Stomach (tissue), 4 donors: Measurements from ENCODE around the gene CALML4.
"Not testable (repeated sequence)": the region's sequence is repeated elsewhere in the genome, so short reads cannot be mapped to it uniquely, and the experiment has no call there.

Source experiments
- CTCF ChIP-seq, 7 experiments: fragments of 450-650 bp in 4 of 7; fragments of 200-600 bp in 3 of 7; sonication (generic) in 3 of 7; IDR thresholded peaks; one replicate each; pipeline ENCODE4 v1.5.1; 2016 to 2019; ENCODE audit warnings: antibody characterized with exemption in 7 of 7, control low read depth in 2 of 7, mild to moderate bottlenecking in 1 of 7
- POLR2AphosphoS5 ChIP-seq, 3 donors: sonication (generic); formaldehyde crosslinking; IDR thresholded peaks; one replicate each; pipeline ENCODE4 v1.6.1; 2016; ENCODE audit warnings: antibody characterized with exemption in 3 of 3

GRCh38 chr15:68172037-68172436, 33.1 kb downstream of the CALML4 start:
- TF ChIP-seq POLR2AphosphoS5, CTCF (IDR thresholded peaks at IDR 0.05): not testable (repeated sequence)
